GM18502 (cell line): Measurements from ENCODE around the gene COL23A1.

ENCODE experiments used
- ATAC-seq: cut with Tn5 transposase; IDR thresholded peaks from one replicate; pipeline ENCODE4 v1.9.1; 2021; ENCODE audit warnings: mild to moderate bottlenecking; ENCODE audit not compliant: unreplicated experiment, poor library complexity

COL23A1 gene

DNA sequence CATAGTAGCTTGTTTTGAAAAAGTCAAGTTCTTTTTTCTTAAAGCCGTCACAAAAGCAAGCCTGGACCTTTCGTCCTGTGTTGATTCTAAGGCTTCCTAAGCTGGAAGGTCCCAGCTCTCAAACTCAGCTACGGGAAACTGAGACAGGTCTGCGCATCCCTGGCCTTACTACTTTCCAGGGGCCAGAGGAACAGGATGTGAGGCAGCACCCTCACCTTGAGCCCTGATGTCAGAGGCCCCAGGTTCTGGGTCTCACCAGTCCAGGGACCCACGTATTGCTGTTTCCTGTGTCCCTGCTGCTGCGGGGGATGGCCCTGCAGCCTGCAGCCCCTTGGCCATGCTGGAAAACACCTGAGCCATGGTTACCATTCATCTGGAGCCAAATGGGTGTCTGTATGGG lies 123.9 kb downstream of the COL23A1 start:
- ATAC-seq: no peak

DNA sequence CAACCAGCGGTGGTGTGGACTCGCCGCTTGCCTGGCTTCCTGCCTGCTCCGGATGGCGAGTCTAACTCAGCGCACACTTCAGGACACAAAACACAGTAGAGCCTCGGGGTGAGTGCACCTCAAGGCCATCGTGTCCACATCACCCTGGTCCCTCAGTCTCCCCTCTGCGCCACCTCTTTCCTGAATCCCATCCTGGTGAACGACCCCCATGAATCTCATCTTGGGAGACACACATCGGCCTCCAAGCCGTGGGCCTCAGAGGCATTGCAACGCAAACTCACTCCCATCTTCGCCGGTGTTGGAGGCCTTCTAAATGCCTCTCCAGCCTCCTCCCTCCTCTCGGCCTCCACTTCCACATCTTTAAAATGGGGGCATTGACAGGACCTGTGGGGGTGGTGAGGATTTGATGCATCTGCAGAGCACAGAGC lies 124.3 kb downstream of the COL23A1 start:
- ATAC-seq: no peak

DNA sequence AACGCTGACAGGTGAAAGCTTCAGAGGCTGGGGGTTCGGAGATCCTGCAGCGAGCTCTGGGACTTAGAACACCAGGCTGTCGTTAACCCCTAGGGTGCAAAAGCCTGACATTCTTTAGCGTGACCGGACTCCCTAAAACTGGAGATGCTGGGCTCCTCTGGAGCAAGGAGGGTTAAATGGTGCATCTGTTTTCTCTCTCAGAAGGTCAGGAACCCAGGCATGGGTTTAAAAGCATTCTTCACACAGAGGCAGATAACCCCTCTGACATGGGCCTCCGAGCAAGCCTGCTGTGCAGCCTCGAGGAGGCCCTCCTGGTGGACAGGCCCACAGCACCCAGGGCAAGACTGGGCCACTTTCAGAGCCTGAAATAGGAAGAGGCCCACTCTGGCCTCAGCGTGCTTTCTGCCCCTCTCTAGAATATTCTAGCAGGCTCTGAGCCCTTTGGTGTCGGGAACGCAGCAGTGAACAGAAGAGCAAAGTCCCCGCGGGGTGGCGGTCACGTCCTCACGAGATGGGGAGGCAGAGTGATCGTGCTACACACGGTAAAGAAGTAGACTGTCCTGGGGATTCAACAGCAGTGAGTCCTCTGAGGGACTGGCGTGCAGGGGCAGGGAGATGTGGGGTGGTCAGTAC lies 124.8 kb downstream of the COL23A1 start:
- ATAC-seq: no peak

GRCh38 chr5:178464431-178465048 lies 125.7 kb downstream of the COL23A1 start:
- no peak for ATAC-seq

GRCh38 chr5:178463321-178464155 lies 126.7 kb downstream of the COL23A1 start:
- ATAC-seq: no peak

GRCh38 chr5:178462816-178463215 lies 127.4 kb downstream of the COL23A1 start:
- ATAC-seq: no peak

DNA sequence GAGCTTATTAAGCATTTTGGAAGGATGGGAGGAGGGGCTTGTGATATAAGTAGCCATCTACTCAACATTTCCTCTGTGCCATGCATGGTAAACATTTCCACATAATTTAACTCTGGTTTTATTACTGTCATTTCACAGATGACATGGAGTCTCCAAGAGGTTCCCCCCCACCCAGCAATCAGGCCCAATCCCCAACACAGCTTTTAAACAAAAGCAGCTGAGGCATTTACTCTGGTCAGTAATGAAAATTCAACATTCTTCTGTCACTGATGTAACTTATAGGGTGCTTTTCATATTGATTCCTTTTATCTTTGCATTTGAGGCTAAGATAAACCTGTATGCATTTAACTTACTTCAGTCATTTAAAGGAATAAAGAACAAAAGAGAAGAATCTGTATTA lies 128.1 kb downstream of the COL23A1 start:
- ATAC-seq: no peak

GRCh38 chr5:178461004-178461730 lies 129.0 kb downstream of the COL23A1 start:
- ATAC-seq: peak; percentile 69

DNA sequence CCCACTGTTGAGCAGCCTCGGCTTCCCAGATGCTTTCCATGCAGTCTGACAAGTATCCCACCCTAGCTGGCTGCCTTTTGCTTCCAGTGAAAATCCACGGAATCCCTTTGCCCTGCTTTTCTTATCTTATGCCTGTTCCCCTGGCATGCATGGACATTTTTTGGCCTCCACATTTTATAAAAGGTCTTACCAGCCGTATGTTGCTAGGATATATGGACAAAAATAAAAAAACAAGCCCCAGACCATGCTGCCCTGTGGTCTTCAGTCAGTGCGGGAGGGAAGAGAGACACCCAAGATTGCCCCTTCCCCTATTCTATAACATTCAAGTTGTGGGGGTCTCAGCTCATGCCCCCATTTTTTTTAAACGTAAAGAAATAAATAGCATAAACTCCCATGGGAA lies 129.6 kb downstream of the COL23A1 start:
- no peak for ATAC-seq

DNA sequence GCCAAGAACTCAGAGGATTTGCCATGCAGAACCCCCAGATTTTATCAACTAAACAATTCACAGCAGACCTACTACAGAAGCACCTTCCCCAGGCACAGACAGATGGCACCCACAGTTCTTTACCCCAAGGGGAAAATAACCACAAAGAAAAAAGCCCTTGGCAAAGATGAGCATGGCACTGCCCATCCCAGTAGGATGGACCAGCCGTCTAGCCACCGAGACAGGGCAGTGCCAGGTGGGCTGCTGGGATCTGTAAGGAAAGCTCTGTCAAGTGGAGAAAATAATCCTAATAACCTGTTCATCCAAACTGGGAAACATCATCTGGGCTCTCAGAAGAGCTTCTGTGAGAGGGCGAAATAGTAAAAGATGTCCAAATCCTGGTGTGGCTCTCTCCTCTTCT lies 130.0 kb downstream of the COL23A1 start:
- ATAC-seq: no peak

DNA sequence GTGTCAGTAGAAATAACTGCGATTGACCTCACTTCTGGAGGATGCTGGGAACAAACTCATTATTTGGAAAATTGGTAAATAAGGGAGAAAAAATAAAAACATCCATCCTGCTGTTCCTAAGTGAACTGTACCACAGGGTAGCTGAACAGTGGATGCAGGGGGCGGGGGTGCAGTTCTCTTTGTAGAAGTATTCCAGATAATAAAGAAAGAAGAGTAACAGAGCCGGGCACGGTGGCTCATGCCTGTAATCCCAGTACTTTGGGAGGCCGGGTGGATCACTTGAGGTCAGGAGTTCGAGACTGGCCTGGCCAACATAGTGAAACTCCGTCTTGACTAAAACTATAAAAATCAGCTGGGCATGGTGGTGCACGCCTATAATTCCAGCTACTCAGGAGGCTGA lies 132.1 kb downstream of the COL23A1 start:
- ATAC-seq: no peak

DNA sequence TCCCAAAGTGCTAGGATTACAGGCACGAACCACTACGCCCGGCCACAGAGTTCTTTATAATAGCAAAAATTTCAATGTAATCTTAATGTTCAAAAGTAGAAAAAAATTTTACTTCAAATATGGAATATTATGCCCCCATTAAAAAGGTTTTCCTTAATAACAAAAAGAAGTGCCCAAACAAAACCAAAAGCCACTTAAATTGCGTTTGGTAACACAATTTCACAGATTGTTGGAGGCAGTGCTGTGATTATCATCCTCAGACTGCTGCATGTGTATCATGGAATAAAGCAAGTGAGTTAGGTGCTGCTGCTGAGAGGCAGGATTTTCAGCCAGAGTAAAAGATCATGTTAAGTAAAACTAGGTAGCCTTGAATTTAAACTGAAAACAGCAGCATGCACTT lies 132.7 kb downstream of the COL23A1 start:
- no peak for ATAC-seq

DNA sequence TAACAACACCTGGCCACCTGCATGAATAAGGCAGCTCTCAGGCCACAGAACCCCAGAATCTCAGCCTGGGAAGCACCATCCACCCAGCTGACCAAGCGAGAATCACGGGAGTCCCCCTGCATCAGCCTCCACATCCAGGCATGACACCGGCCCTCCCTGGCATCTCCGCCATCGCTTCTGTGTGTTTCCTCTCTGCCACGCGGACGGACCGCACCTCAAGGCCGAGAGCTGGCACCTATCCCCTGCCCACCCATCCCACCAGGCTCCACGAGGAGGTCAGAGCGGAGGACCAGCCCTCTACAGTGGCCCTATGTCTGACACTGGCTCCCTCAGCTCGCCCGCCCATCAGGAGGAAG lies 134.7 kb downstream of the COL23A1 start:
- no peak for ATAC-seq

- no peak for ATAC-seq
Measured at GRCh38 chr5:178454821-178455479, 135.2 kb downstream of the COL23A1 start.

- ATAC-seq: no peak
Measured at GRCh38 chr5:178454303-178454702, 135.9 kb downstream of the COL23A1 start.

GRCh38 chr5:178453224-178453623 lies 137.0 kb downstream of the COL23A1 start:
- no peak for ATAC-seq

DNA sequence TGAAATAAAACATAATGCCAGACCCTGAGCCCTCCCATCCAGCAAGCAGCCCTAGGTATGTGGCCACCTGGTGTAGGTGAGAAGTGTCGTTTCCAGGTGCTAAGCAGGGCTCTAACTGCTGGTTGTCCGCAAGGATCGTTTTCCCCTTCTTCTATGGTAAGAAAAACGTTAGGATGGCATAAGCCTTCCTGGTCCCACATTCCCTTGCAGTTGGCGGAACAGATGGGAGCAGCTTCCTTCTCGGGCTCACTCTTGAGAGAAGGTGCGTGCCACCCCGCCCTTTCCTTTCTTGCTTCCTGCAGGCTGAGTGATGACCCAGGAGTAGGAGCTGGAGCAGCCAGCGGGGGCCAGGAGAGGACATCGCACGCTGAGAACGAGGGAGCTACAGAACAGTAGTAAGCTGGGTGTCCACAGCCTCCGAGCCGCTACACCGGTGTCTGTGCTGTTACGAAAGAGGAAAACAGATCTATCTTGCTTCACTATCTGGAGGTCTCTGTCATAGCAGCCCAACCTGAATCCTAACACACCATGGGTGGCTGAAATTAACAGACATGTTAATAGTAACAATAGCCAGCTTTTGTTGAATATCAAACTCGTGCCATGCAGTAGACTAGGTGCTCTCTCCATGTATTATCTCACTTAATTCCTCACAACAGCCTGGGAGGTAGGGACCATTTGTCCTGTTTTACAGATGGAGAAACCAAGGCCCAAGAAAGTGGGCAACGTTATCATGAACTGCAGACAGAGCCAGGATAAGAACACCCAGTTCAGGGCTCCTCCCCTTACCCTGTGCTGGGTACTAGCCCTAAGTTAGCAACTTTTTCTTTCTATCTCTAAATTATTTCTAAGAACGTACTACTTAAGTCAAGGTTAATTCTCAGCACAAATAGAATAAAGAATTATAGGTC lies 139.8 kb downstream of the COL23A1 start:
- no peak for ATAC-seq

- ATAC-seq: no peak
Measured at GRCh38 chr5:178449163-178450070, 140.8 kb downstream of the COL23A1 start.
